GM19397 (cell line): ENCODE measurements around the gene TEX26.

Experiments
- ATAC-seq: cut with Tn5 transposase; IDR thresholded peaks from one replicate; pipeline ENCODE4 v1.9.1; 2021; ENCODE audit warnings: mild to moderate bottlenecking, moderate library complexity; ENCODE audit not compliant: unreplicated experiment

Gene TEX26

GRCh38 chr13:30974350-30974749 lies 41.9 kb downstream of the TEX26 start:
- ATAC-seq = no peak

- ATAC-seq = no peak
These were observed 43.6 kb downstream of the TEX26 start for GRCh38 chr13:30976025-30976424.

- ATAC-seq = no peak
These were observed 46.8 kb downstream of the TEX26 start for GRCh38 chr13:30978981-30979956.

GRCh38 chr13:30982506-30982905 lies 50.0 kb downstream of the TEX26 start:
- ATAC-seq = no peak

GRCh38 chr13:30982906-30983305 lies 50.5 kb downstream of the TEX26 start:
- no peak for ATAC-seq

- no peak for ATAC-seq
These were observed 51.0 kb downstream of the TEX26 start for GRCh38 chr13:30983431-30983830.

GRCh38 chr13:30984620-30985019 lies 52.2 kb downstream of the TEX26 start:
- ATAC-seq = no peak

GRCh38 chr13:30985637-30986205 lies 53.3 kb downstream of the TEX26 start:
- ATAC-seq = no peak

GRCh38 chr13:30991184-30991583 lies 58.7 kb downstream of the TEX26 start:
- ATAC-seq = no peak

GRCh38 chr13:30991922-30992321 lies 59.5 kb downstream of the TEX26 start:
- no peak for ATAC-seq

GRCh38 chr13:30995331-30995730 lies 62.9 kb downstream of the TEX26 start:
- ATAC-seq = no peak

GRCh38 chr13:30997697-30998096 lies 65.2 kb downstream of the TEX26 start:
- no peak for ATAC-seq

GRCh38 chr13:30998136-30999088 lies 66.0 kb downstream of the TEX26 start:
- no peak for ATAC-seq

- no peak for ATAC-seq
These were observed 68.4 kb downstream of the TEX26 start for GRCh38 chr13:31000889-31001288.

GRCh38 chr13:31001647-31002046 lies 69.2 kb downstream of the TEX26 start:
- ATAC-seq = no peak

- ATAC-seq = no peak
These were observed 72.6 kb downstream of the TEX26 start for GRCh38 chr13:31005066-31005465.

- no peak for ATAC-seq
These were observed 75.0 kb downstream of the TEX26 start for GRCh38 chr13:31007417-31007816.

GRCh38 chr13:31008400-31009115 lies 76.1 kb downstream of the TEX26 start:
- ATAC-seq = no peak

GRCh38 chr13:31009166-31009565 lies 76.7 kb downstream of the TEX26 start:
- ATAC-seq = no peak

- no peak for ATAC-seq
These were observed 77.8 kb downstream of the TEX26 start for GRCh38 chr13:31010296-31010695.
